ENCODE results near the gene NEO1. TPM values are rescaled to one million over a fixed set of nuclear protein-coding genes. Genes with fewer than 3 reads are reported as not detected.

Gene NEO1
- total RNA-seq, 4 donors from 2014 or later = 12.7 to 30.5 (median 16.4) TPM

- no peak for TF ChIP-seq CTCF (IDR thresholded peaks at IDR 0.05; ENCODE audit: low read depth)
These were observed 42.9 kb upstream of the NEO1 start for GRCh38 chr15:73009066-73010056.

- no peak for TF ChIP-seq CTCF (IDR thresholded peaks at IDR 0.05; ENCODE audit: low read depth)
These were observed 41.8 kb upstream of the NEO1 start for GRCh38 chr15:73010154-73011152.

GRCh38 chr15:73014904-73015303 is 37.4 kb upstream of the NEO1 start:
- TF ChIP-seq CTCF (IDR thresholded peaks at IDR 0.05; ENCODE audit: low read depth) = no peak

GRCh38 chr15:73015493-73015892 is 36.8 kb upstream of the NEO1 start:
- TF ChIP-seq CTCF (IDR thresholded peaks at IDR 0.05; ENCODE audit: low read depth) = no peak

GRCh38 chr15:73017987-73018386 is 34.3 kb upstream of the NEO1 start:
- no peak for TF ChIP-seq CTCF (IDR thresholded peaks at IDR 0.05; ENCODE audit: low read depth)

GRCh38 chr15:73019154-73019553 is 33.1 kb upstream of the NEO1 start:
- no peak for TF ChIP-seq CTCF (IDR thresholded peaks at IDR 0.05; ENCODE audit: low read depth)

All from subcutaneous adipose tissue (tissue), 4 donors.